Measurements from ENCODE around the gene THOC6.
A peak's percentile ranks its signal among the peaks of the same experiment; 100 is the strongest.

THOC6 gene

DNA sequence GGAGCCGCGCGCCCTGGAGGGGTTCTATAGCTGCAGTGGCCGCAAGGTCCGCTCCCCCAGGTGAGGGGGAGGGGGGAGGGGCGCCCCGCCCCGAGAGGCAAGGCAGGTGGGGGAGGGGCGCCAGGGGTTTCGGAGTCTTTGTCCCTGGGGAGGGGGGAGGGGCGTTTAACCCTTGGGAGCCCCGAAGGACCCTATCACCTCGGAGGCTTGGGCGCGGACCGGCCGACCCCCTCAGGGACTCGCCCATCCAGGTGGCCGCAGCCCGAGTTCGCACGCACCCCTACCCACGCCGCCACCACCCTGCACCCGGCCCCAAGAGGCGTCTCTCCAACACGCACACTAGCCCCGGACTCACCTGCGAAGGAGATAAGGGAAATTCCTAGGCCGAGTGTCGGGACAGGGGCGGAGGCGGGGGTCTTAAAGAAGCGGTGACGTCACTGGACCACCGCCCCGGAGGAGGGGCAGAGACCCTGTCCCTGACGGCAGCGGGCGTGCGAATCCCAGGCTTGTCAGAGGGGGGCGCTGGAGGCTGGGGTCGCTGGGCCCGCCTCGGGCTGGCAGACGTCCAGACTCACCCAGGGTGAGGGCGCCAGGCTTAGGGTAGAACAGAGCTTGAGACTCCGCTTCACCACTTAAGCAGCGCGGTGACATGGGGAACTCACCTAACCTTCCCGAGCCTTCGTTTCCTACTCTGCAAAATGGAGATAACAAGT is 5.9 kb upstream of the THOC6 start, which contains the start of gene CLDN6:
CLDN6 (minus strand) TSS at position 390 of the 713 bp plus-strand sequence. CDS start 2,162 bp downstream, outside the sequence.
- peak; percentile 52 for DNase-seq

DNA sequence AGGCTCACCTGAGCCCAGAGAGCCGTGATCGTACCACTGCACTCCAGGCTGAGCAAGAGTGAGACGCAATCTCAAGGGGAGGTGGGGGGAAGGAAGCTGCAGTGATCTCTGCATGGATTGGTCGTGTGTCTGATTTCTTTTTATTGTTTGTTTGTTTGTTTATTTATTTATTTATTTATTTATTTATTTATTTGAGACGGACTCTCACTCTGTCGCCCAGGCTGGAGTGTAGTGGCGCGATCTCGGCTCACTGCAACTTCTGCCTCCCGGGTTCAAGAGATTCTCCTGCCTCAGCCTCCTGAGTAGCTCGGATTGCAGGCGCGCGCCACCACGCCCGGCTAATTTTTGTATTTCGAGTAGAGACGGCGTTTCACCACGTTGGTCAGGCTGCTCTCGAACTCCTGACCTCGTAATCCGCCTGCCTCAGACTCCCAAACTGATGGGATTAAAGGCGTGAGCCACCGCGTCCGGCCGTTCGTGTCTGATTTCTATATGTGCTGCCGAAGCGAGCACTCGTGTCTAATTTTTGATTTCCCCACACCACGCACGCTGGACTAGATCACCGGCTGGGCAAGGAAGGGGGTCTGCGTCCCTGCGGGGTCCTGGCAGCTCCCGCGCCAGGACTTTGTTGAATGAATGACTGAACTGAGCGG is 4.1 kb upstream of the THOC6 start:
- no peak for DNase-seq

DNA sequence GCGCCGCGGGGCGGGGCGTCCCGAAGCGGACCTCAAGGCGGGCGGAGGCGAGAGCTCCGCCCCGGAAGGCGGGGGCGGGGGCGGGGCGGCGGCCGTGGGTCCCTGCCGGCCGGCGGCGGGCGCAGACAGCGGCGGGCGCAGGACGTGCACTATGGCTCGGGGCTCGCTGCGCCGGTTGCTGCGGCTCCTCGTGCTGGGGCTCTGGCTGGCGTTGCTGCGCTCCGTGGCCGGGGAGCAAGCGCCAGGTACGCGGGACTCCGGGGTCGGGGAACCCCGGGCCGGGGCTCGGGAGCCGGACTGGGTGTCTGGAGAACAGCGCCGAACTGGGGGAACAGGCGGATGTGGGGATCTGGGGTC is 3.6 kb upstream of the THOC6 start, which contains the start of gene TNFRSF12A:
TNFRSF12A (plus strand) TSS at position 122 of the 357 bp plus-strand sequence; CDS start at position 152, 30 bp downstream.
- DNase-seq, result peak; percentile 66

DNA sequence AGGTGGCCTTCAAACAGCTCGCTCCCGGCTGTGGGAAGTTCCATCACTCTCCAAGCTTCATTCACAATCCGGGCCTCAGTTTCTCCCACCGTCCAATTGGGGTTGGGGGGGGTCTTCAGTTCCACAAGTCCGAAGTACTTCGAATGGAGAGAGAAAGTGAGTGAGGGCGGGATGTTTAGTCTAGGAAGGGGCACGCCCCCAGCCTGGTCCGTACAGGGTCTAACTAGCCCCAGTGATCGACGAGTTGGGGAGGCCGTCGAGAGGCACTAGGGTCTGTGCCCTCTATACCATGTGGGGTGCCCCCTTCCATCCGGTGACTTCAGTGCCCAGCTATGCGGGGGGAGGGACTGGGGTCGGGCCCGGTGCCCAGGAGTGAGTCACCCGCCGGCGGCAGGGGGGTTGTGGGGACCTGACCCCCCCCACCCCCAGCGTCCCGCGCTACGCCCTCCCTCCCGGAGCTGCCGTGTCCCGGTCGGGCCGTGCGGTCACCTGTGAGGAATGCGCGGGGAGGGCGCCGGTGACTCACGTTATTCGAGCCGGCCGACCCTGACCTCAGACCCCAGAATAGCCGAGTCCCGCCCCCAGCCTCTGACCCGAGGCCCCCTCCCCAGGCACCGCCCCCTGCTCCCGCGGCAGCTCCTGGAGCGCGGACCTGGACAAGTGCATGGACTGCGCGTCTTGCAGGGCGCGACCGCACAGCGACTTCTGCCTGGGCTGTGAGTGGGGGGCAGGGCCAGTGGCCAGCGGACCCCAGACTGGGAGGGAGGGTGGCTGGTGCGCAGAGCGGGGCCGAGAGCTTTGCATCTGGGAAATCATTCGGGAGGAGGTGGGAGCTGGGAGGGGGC is 3.0 kb upstream of the THOC6 start:
- DNase-seq, result peak; percentile 50

DNA sequence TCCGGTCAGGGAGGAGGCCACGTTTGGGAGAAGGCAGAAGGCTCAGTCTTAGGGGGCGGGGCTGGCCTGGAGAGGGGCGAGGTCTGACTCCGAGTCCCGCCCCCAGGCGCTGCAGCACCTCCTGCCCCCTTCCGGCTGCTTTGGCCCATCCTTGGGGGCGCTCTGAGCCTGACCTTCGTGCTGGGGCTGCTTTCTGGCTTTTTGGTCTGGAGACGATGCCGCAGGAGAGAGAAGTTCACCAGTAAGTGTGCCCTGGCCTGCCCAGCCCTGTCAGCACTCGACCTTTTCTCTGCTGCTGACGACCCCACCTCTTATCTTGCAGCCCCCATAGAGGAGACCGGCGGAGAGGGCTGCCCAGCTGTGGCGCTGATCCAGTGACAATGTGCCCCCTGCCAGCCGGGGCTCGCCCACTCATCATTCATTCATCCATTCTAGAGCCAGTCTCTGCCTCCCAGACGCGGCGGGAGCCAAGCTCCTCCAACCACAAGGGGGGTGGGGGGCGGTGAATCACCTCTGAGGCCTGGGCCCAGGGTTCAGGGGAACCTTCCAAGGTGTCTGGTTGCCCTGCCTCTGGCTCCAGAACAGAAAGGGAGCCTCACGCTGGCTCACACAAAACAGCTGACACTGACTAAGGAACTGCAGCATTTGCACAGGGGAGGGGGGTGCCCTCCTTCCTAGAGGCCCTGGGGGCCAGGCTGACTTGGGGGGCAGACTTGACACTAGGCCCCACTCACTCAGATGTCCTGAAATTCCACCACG is 2.2 kb upstream of the THOC6 start:
- peak; percentile 94 for DNase-seq

DNA sequence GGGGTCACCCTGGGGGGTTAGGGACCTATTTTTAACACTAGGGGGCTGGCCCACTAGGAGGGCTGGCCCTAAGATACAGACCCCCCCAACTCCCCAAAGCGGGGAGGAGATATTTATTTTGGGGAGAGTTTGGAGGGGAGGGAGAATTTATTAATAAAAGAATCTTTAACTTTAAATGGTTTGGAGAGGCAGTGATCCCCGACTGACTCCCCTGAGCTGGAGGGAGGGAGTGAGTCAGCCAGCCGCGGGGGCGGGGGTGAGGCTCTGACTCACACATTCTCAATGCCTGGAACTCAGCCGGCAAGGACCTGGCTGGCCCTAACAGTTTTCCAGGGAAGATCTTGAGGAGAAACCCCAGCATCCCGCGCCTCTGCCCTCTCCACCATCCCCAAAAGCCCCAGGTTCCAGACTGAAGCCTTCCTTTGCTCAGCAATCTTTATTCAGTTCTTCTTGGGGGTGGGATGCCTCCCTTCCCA is 1.6 kb upstream of the THOC6 start:
- peak; percentile 90 for DNase-seq

DNA sequence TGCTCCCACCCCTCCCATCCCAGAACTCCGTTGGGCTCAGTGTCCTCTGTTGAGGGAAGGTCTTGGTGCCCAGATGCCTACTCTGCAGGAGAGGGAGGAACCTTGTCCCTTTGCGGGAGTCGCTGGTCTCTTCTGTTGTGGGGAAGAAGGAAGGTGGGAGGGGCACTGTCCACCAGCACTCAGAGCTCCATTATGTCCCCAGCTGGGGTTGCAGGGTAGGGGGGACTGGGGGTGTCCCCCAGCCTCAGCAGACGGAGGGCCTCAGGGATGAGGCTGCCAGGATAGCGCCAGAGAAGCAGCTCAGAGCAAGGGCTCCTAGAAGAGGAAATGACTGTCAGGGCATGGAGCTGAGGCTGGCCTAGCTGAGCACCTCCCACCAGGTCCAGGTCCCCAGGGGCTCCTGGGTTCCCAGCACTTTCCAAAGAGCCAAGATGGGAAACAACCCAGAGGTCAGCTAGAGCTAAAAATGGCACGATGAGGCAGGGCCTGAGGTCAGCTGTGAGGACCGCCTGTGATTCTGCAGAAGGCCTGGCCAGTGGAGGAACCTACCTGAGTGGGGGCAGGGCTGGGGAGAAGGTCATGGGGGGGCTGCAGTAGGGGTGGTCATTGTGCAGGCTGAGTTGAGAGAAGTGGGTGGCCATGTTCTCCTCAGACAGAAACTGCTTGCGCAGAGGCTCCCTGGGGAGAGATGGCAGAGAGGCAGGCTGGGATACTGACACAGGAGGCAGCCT is 986 bp upstream of the THOC6 start:
- no peak for DNase-seq

DNA sequence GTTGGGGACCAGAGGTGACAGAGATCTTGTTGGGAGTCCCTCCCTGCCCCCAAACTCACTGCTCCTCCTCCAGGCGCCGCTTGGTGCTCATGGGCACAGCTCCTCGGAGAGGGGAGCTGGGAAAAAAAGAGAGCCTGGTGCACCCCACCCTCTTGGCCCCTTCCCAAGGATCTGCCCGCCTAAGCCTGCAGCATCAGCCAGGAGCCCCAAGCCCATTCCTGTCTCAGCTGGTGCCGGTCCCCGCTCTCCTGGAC is 493 bp upstream of the THOC6 start:
- DNase-seq, result peak; percentile 37

DNA sequence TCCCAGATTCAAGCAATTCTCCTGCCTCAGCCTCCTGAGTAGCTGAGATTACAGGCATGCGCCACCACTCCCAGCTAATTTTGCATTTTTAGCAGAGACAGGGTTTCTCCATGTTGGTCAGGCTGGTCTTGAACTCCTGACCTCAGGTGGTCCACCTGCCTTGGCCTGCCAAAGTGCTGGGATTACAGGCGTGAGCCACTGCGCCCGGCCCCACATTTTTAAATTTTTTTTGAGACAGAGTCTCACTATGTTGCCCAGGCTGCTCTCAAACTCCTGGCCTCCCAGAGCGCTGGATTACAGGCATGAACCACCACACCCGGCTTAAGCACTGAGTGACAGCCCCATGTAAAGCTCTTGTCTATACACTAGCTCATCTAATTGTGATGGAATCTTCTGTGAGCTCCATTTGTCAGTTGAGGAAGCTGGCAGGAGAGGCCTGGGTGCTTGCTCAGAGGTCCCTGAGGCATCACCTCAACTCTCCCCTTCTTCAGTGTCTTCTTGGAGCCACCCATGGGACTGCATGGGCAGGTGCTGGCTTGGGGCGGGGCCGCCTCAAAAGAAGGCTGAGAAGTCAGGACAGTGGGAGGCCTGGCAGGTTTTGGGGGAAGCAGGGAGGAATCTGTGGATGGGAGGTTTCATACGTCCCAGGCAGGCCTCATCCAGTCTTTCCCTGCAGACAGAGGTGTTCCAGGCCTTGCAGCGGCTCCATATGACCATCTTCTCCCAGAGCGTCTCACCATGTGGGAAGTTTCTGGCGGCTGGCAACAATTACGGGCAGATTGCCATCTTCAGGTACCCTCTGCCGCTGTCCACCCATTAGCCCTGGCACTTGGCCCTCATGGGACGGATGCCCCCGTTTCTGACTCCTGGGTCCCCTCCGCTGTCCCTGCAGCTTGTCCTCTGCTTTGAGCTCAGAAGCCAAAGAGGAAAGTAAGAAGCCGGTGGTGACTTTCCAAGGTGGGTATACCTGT is 1.5 kb downstream of the THOC6 start:
- DNase-seq, result no peak

DNA sequence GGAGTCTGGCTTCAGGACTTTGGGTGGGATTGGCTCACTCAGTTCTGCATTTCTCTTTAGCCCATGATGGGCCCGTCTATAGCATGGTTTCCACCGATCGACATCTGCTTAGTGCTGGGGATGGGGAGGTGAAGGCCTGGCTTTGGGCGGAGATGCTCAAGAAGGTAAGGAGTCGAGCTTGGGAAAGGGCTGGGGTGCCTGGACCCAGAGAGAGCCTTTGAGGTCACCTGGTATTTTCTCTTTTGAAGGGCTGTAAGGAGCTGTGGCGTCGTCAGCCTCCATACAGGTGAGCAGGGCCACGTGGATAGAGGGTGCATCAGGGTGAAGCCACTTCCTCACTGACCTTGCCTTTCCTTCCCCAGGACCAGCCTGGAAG is 2.2 kb downstream of the THOC6 start:
- no peak for DNase-seq

DNA sequence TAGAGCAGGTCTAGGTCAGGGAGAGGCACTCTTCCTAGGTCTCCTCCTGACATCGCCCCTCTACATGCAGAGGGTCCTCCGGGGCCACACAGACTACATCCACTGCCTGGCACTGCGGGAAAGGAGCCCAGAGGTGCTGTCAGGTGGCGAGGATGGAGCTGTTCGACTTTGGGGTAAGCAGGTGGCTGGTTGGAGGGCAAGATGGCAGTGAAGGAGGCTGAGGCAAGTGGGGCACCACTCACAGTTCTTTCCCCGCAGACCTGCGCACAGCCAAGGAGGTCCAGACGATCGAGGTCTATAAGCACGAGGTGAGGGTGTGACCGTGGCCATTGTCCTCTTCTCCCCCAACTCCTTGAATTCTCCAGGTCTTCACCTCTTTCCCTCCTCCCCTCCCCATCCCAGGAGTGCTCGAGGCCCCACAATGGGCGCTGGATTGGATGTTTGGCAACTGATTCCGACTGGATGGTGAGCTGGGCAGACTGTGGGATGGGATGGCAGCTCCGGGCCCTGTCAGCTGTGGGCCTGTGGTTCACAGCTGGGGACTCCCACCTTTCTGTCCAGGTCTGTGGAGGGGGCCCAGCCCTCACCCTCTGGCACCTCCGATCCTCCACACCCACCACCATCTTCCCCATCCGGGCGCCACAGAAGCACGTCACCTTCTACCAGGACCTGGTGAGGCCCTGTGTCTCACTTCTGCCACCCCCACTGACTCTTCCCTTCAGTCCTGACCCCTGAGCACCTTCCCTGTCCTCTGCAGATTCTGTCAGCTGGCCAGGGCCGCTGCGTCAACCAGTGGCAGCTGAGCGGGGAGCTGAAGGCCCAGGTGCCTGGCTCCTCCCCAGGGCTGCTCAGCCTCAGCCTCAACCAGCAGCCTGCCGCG is 3.0 kb downstream of the THOC6 start:
- no peak for DNase-seq

DNA sequence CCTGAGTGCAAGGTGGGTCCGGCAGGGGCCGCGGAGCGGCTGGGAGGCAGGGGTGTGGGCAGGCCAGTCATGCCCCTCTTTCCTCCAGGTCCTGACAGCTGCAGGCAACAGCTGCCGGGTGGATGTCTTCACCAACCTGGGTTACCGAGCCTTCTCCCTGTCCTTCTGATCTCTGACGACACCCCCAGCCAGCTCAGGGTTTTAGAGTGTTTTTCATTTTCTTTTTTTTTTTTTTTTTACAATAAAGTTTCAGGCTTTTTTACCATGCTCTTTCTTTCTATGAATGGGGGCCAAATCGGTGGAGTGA is 3.6 kb downstream of the THOC6 start:
- DNase-seq, result no peak

DNA sequence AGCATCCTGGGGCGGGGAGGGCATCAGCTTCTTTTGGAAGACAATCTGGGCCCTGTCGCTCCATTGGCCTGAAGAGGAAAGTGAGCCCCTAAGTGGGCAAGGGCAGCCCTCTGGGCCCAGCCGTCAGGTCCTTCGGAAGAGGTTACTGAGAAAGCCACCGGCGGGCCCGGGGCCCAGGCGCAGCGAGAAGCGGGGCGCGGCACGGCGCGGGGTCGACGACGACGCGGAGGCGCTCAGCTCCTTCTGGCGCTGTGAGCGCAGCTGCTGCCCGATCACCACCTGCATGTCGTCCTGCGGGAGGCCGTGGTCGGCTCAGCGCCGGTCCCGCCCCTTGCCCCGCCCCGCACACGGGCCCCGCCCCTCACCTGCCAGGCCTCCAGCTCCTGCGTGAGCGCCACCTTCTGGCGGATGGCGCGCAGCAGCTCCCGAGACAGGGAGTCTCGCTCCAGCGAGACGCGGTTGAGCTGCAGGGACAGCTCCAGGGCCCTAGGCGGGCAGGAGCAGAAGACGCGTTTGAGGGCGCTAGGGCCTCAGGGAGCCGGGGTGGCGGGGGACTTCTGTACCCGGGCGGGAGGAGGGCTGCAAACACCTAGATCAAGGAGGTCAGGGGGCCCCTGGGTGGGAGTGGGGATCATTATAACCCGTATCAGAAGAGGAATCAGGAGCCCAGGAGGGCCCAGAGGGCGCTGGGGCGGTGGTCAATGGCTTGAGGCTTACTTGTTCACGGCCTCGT is 4.3 kb downstream of the THOC6 start:
- peak; percentile 88 for DNase-seq

DNA sequence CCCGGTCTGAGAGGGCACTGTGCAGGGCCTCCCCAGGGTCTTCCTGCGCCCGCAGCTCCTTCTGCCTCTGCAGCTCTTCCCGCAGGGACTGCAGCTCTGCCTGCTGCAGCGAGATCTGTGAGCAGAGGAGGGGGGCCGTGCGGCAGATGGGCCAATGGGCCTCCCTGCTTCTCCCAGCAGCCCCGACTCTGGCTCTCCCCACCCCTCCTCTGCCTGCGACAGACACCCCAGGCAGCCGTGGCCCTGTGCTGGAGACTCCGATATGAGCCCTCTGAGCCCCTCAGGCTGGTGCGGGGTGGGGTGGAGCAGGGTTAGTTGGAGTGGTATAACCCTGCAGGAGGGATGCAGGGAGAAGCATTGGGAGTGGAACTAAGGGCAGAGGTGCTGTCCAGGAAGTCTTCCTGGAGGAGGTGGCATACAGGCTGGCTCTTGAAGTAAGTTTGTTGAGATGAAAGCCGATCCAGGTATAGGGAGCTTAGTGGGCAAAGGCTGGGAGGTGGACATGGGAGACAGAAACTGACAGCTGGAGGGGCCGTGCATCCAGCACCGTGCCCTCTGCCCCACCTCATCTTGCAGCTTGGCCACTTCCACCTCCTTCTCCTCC is 5.0 kb downstream of the THOC6 start:
- no peak for DNase-seq

DNA sequence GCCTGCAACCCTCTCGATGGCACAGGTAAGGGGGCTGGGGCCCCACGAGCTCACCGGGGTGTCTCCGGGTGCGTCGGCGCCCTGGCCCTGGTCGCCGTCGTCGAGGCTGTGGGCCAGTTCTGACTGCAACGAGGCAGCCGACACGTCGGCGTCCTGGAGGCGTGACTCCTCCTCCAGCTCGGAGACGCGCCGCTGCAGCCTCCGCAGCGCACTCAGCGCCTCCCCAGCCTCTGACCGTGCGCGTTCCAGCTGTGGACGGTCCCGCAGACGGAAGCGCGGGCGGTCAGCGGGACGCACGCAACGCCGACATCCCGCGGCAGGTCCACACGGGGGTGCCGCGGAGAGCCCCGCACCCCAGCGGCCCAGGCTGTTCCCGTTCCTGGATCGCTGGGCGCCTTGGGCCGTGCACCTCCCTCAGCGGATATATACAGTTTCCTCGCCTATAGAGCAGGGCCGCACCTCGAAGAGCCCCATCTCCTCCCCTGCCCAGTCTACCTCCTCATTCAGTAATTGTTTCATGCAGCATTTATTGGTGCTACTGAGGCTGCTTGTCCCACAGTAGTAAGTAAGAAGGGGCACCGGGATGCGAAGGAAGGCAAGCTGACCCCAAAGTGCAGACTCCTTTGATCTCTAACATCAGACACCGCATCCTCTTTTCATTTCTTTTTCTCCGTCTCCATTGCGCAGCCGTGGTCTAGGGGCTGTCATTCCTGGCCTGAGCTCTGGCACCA is 5.8 kb downstream of the THOC6 start:
- DNase-seq, result peak; percentile 57

DNA sequence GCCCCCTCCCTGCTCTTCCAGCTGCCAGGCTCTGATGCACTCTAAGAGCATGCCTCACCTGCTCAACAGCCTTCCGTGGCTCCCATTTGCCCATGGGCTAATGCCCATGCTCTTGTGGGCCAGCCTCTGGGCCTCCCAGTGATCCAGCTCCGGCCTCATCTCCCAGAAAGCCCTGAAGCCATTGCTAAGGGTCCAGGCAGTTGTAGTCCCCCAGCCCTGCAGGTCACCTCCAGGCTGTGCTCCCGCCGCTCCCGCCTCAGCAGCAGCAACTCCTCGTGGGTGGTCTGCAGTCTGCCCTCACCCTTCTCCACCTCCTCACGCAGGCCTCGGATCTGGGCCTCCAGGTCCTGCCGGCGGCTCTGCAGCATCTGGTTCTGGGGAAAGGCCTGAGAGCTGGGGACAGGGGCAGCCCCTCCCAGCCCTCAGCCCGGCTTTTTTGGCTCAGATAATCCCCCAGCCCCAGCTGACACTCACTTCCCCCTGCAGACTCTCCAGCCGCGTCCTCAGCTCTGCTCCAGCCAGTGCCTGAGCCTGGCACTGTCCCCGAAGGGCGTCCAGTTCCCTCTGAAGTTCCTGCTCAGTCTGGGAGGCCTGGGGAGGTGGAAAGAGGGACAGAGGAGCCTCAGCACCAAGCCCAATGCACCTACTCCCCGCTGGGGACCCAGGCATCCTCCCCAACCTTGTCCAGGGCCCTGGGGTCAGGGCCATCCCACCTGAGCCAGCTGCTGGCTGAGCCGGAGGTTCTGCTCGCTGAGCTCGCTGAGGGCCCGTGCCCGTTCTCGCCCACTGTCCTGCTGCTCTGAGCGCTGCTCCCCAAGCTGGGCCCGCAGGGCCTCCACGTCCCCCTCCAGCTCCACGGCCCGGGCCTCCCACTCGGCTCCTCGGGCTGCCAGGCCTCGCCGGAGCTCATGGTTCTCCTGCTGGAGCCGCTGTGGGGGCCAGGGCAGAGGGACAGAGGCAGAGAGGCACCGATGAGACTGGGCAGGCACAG is 6.7 kb downstream of the THOC6 start:
- no peak for DNase-seq

DNA sequence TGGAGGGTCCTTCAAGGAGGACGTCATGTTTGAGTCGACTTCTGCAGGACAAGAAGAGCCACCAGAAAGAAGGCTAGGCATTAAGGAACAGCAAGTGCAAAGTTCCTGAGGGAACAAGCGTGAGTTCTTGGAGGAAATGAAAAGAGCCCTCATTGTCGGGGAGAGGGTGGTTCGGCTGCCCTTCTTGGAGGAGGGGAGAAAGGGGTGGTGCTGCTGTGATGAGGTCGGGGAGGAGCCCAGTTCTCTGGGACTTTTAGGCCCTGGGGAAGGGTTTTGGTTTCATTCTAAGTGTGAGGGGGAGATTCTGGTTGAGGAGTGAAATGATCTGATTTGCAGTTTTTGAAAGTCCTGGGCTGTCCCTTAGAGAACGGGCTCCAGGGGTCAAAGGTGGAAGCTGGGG is 8.8 kb downstream of the THOC6 start:
- DNase-seq, result no peak
